Upper lobe of right lung (tissue), 1 donor: Measurements from ENCODE around the gene RTN4IP1. TPM values are rescaled to one million over a fixed set of nuclear protein-coding genes. Genes with fewer than 3 reads are reported as not detected.

Experiments used
- ATAC-seq: fragments of 200-7000 bp; cut with Tn5 transposase; one replicate; pipeline ENCODE4 v1.9.1; 2020; ENCODE audit warnings: mild to moderate bottlenecking, moderate library complexity
- DNase-seq: peaks from one replicate; pipeline ENCODE4 v3.0.0-alpha.2; 2020
- H3K27ac ChIP-seq: fragments of 200-600 bp; one replicate; pipeline ENCODE4 v1.8.0; 2022
- H3K27me3 ChIP-seq: fragments of 200-600 bp; one replicate; pipeline ENCODE4 v1.8.0; 2022; ENCODE audit warnings: mild to moderate bottlenecking
- H3K36me3 ChIP-seq: fragments of 200-600 bp; one replicate; pipeline ENCODE4 v1.8.0; 2022
- H3K4me1 ChIP-seq: fragments of 200-600 bp; one replicate; pipeline ENCODE4 v1.8.0; 2022
- H3K4me3 ChIP-seq: fragments of 200-600 bp; one replicate; pipeline ENCODE4 v1.8.0; 2022; ENCODE audit warnings: mild to moderate bottlenecking
- H3K9me3 ChIP-seq: fragments of 200-600 bp; one replicate; pipeline ENCODE4 v1.8.0; 2022
- intact Hi-C: fragments of 100-400 bp; cut with DNase I; formaldehyde crosslinking; loops from one replicate; pipeline ENCODE4 v1.11.0; 2022
- long read RNA-seq: library from polyadenylated mRNA; unstranded; transcript quantifications from one replicate; pipeline ENCODE4 v2.0.0, GENCODE V29; 2021
- total RNA-seq: library from RNA; stranded (reverse); fragmentation: NEBNext Ultra II Directional; extraction: Animal tissue kit (Norgen Biotek cat#: 25700); gene quantifications from one replicate; pipeline ENCODE4 v1.2.1, GENCODE V29; 2021
- TF ChIP-seq, protein P1 (sequence below): fragments of 200-600 bp; IDR thresholded peaks from one replicate; pipeline ENCODE4 v1.8.0; 2022; ENCODE audit warnings: antibody characterized with exemption
- donor health status: DM: no; HTN: yes; CAD: no; lungs with severe emphysema.

Gene RTN4IP1
- 3.2 TPM for total RNA-seq
- long read RNA-seq, partial matches to known transcripts = 0 of 3 reads
- long read RNA-seq, other reads (novel, unspliced or antisense) = 0 of 3 reads

DNA sequence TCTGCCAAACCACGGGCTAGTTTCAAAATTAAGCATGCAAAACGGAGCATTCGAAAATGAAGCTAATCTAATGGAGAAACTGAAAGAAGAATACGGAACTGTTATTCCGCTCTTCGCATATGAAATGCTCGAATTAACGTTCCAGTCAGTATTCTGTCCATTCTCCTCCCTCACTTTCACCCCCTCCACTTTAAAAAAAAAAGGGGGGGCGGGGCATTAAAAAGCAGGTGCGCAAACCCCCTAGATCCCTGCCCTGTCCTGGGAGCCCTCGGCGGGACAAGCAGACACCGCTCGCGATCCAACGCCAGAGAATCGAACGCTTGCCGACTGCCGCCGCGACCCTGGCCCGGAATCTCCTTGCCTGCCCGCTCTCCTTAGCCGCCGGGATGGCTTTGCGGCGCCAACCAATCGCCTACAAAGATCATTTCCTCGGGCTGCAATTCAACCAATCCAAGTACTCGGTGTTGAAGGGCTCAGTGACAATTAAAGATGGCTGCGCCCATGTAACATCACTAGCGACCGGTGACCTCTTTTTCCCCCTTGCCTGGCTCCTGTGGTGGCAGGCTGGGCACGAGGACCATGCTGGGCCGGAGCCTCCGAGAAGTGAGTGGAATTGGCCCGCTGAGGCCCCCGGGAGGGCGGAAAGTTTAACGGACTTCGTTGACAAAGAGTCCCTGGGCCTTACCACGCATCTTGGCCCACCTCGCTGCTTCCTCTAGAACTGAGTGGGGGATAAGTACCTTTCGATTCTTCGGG lies at the start of gene RTN4IP1, which contains the start of gene QRSL1:
RTN4IP1 (minus strand) TSS at position 396 of the 756 bp plus-strand sequence. CDS start 477 bp downstream, outside the sequence.
QRSL1 (plus strand) TSS at position 476 of the 756 bp plus-strand sequence; CDS start at position 580, 104 bp downstream.
- Histone ChIP-seq H3K27ac (peak within 1 kb of the TSS; percentile 84), H3K9me3 (no peaks in the 10 kb centered on the region), H3K4me3 (peak within 1 kb of the TSS; percentile 94), H3K4me1 (peaks cover 12% of the 10 kb centered on the region), H3K36me3 (no peaks in the 10 kb centered on the region), H3K27me3 (no peaks in the 10 kb centered on the region)
- intact Hi-C loops = no loop called here
- ATAC-seq (peak; percentile 100), DNase-seq (peak; percentile 88)
- TF ChIP-seq, protein P1, sequence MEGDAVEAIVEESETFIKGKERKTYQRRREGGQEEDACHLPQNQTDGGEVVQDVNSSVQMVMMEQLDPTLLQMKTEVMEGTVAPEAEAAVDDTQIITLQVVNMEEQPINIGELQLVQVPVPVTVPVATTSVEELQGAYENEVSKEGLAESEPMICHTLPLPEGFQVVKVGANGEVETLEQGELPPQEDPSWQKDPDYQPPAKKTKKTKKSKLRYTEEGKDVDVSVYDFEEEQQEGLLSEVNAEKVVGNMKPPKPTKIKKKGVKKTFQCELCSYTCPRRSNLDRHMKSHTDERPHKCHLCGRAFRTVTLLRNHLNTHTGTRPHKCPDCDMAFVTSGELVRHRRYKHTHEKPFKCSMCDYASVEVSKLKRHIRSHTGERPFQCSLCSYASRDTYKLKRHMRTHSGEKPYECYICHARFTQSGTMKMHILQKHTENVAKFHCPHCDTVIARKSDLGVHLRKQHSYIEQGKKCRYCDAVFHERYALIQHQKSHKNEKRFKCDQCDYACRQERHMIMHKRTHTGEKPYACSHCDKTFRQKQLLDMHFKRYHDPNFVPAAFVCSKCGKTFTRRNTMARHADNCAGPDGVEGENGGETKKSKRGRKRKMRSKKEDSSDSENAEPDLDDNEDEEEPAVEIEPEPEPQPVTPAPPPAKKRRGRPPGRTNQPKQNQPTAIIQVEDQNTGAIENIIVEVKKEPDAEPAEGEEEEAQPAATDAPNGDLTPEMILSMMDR = no peak

- no peaks in the 10 kb centered on the region for H3K4me1 ChIP-seq
- no peak overlapping the region for H3K4me3 ChIP-seq
- H3K36me3 ChIP-seq = no peaks in the 10 kb centered on the region
- no peaks in the 10 kb centered on the region for H3K9me3 ChIP-seq
- no peak overlapping the region for H3K27ac ChIP-seq
- no peak for ATAC-seq
- intact Hi-C loops = no loop called here
- no peak for DNase-seq
- no peaks in the 10 kb centered on the region for H3K27me3 ChIP-seq
- TF ChIP-seq, protein P1 = no peak
These were observed 48.0 kb upstream of the RTN4IP1 start for GRCh38 chr6:106677282-106677681.

GRCh38 chr6:106674541-106675229 lies 45.4 kb upstream of the RTN4IP1 start:
- TF ChIP-seq, protein P1 = no peak
- no peaks in the 10 kb centered on the region for H3K4me1 ChIP-seq
- no peak overlapping the region for H3K27ac ChIP-seq
- H3K4me3 ChIP-seq = no peak overlapping the region
- no peak for DNase-seq
- no peaks in the 10 kb centered on the region for H3K36me3 ChIP-seq
- no peaks in the 10 kb centered on the region for H3K27me3 ChIP-seq
- intact Hi-C loops = no loop called here
- ATAC-seq = no peak
- no peaks in the 10 kb centered on the region for H3K9me3 ChIP-seq

DNA sequence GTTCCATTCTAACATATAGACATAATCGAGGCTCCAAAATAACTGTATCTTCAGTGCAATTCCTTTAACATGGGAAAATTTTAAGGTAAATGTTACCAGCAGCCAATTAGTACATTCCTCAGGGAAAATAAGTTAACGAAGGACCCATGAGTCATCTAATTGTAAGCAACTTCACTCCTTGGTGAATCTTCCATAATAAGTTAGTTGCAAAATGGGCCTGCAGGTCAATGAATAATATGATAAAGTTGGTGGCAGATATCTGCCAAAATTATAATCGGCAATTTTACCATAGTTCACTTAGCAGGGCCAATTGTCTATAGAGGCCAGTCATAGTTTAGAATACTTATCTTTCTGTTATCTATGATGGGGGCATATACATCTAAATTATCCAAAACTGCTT lies 42.4 kb upstream of the RTN4IP1 start:
- no peak for ATAC-seq
- Histone ChIP-seq H3K9me3 (no peaks in the 10 kb centered on the region), H3K4me1 (no peaks in the 10 kb centered on the region), H3K27me3 (no peaks in the 10 kb centered on the region), H3K4me3 (no peak overlapping the region), H3K27ac (no peak overlapping the region), H3K36me3 (no peaks in the 10 kb centered on the region)
- TF ChIP-seq, protein P1 = no peak
- DNase-seq = no peak
- intact Hi-C loops = no loop called here

GRCh38 chr6:106670236-106670635 lies 40.9 kb upstream of the RTN4IP1 start:
- Histone ChIP-seq H3K27me3 (no peaks in the 10 kb centered on the region), H3K9me3 (no peaks in the 10 kb centered on the region), H3K27ac (no peak overlapping the region), H3K4me1 (no peaks in the 10 kb centered on the region), H3K4me3 (no peak overlapping the region), H3K36me3 (peaks cover 14% of the 10 kb centered on the region)
- TF ChIP-seq, protein P1 = no peak
- ATAC-seq (no peak), DNase-seq (no peak)
- intact Hi-C loops = no loop called here
